GM18907 (cell line): ENCODE measurements around the gene GALNT8.
"Not testable (repeated sequence)": the region's sequence is repeated elsewhere in the genome, so short reads cannot be mapped to it uniquely, and the experiment has no call there.

Experiments used
- ATAC-seq: cut with Tn5 transposase; IDR thresholded peaks from one replicate; pipeline ENCODE4 v1.9.1; 2021; ENCODE audit warnings: mild to moderate bottlenecking, moderate library complexity; ENCODE audit not compliant: unreplicated experiment

GALNT8 gene

DNA sequence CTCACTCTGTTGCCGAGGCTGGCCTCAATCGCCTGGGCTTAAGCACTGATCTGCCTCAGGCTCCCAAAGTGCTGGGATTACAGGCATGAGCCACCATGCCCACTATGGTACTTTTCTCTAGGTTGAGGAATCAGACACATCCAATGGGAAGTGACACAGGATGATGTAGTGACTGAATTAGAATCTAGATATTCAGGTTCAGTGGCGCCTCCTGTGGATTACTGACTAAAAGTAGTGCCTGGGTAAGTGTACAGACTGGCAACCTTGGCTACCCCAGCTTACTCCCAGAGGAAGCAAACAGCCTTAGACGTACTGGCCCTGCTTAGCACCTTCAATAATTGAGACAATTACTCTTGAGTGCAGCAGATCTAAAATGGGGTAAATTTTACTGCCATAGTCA is 22.8 kb downstream of the GALNT8 start:
- no peak for ATAC-seq

GRCh38 chr12:4744709-4745108 is 24.5 kb downstream of the GALNT8 start:
- ATAC-seq = no peak

DNA sequence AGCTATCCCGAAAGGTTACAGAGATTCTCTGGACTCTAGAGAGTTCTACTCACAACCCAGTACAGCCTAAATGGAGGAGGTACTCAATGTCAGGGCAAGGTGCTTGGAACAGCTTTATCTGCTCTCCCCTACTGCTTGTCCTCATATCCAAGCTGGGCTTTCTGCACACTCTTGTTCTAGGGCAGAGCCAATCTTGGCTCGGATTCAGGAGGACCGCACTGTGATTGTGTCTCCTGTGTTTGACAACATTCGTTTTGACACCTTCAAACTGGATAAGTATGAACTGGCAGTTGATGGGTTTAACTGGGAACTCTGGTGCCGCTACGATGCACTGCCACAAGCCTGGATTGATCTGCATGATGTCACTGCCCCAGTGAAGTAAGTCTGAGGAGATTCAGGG is 25.0 kb downstream of the GALNT8 start:
- no peak for ATAC-seq

DNA sequence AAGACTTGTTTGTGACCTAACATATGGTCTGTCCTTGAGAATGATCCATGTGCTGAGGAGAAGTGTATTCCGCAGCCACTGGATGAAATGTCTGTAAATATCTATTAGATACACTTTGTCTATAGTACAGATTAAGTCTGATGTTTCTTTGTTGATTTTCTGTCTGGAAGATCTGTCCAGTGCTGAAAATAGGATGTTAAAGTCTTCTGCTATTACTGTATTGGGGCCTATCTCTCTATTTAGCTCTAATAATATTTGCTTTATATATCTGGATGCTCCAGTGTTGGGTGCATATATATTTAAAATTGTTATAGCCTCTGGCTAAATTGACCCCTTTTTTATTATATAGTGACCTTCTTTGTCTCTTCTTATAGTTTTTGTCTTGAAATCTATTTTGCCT is 31.5 kb downstream of the GALNT8 start:
- not testable (repeated sequence) for ATAC-seq

DNA sequence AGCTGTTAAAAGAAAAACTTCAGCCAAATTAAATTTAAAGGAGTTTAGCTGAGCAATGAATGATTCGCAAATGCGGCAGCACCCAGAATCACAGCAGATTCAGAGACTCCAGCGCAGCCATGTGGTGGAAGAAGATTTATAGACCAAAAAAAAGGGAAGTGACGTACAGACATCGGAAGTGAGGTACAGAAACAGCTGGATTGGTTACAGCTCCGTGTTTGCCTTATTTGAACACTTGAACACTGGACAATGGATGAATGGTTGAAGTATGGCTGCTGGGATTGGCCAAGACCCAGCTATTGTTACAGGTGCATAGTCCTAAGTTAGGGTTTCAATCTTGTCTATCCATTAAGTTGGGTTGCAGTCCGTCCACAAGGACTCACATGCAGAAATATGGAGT is 42.6 kb downstream of the GALNT8 start:
- ATAC-seq = no peak

DNA sequence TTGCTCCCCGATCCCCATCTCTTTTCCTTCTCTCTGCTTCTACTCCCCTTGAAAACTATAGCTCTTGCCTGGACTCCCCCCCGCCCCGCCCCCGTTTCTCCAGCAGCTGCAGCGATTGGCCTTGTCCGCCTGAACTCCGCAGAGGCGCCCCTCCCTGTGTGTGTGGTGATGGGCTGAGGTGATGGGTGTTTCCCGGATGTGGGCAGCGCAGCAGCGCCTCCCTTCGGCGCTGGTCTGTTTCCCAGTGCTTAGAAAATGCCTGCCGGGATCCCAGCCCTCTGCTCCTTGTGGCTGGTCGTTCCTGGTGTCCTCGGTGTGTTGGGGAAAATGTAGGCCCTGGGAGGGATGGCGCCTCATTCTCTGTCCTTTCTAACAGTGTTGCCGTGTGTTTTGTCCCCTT is 43.3 kb downstream of the GALNT8 start:
- no peak for ATAC-seq

DNA sequence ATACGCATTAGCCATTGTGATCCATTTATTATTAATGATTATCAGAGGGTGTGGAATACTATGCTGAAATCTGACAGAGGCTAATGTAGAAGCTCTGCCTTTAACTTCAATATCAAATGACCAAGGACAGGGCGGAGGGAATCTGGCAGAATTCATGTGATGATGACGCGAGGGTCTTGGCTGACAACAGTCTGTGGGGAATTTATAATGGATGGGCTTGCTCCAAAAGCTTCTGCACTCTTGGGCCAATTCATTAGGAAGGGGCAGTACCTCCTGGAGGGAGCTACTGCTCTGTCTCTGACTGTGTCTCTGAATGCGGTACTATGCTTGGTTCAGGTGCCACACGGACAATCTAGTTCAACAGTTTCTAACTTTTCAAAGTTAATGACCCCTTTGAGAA is 46.2 kb downstream of the GALNT8 start:
- ATAC-seq = no peak

DNA sequence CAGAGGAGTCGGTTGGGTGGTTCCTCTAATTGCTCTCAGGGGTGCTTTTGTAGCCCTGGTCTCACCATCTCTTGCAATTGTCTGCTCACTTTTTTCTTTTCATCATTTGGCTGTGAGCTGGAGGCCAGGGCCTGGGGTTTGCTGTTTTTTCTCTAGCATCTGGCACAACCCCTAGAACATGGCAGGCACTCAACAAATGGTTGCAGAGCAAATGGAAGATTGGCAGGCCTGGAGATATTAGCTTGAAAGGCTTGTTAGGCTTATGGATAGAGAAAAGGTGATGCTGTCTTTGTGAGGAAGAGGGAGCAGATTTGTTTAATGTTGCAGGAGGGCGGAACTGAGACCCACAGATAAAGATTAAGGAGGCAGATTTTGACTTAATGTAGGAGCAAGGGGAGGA is 47.0 kb downstream of the GALNT8 start:
- ATAC-seq = no peak

GRCh38 chr12:4768341-4768740 is 48.1 kb downstream of the GALNT8 start:
- ATAC-seq = no peak

DNA sequence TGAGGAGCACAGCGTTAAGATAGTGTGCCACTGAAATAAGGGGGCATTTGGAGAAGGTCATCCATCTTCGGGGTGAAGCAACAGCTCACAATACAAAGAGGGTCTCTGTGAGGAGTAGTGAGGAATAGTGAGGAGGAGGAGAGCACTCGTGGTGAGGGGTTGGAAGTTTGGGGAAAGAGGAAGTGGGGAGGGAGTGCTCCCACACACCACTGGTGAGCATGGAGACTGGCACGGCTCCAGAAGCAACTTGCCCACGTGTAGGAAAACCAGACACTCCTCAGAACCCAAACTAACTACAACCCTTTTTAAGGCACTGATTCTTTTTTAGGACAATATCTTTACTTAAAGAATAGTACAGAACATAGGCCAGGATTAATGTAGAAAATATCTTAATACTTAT is 48.9 kb downstream of the GALNT8 start:
- no peak for ATAC-seq

DNA sequence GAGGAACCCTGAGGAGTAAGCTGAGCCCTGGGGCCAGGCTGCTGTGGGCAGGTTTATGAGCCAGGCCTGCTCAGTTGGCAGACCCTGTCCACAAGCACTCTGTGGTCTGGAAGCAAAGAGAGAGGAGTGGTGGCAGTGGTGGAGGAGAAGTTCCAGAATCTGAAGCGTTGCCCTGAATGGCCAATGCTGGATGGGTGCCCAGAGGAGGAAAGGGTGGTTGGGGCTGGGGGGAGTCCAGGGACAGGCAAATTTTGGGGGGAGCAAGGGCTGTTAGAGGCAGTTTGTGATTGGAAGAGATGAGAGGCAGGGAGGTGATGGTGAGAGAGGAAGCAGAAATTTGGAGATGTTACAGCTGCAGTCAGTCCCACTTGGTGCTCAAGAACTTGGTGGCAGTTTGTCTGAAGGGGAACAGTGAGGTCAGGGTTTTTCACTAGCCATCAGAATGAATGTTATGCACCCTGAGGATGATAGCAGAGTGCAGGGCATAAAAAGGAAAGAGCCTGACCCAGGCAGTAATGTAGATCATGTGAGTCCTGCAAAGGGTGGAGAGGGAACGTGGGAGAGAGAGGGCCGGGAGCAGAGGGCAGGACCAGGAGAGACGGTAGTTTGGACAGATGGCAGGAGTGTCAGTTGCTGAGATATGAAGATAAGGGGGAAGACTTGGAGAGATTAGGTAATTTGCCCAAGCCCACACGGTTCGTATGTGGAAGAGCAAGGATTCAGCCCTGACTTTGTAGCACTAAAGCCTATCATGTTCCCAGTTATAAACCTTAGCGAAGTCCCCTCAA is 51.2 kb downstream of the GALNT8 start:
- no peak for ATAC-seq

GRCh38 chr12:4771960-4772566 is 51.9 kb downstream of the GALNT8 start:
- ATAC-seq = no peak

- ATAC-seq = no peak
These were observed 55.7 kb downstream of the GALNT8 start for GRCh38 chr12:4775936-4776335.

- ATAC-seq = no peak
These were observed 59.5 kb downstream of the GALNT8 start for GRCh38 chr12:4779749-4780148.

- no peak for ATAC-seq
These were observed 60.7 kb downstream of the GALNT8 start for GRCh38 chr12:4780641-4781611.

GRCh38 chr12:4784404-4785054 is 64.3 kb downstream of the GALNT8 start:
- no peak for ATAC-seq

DNA sequence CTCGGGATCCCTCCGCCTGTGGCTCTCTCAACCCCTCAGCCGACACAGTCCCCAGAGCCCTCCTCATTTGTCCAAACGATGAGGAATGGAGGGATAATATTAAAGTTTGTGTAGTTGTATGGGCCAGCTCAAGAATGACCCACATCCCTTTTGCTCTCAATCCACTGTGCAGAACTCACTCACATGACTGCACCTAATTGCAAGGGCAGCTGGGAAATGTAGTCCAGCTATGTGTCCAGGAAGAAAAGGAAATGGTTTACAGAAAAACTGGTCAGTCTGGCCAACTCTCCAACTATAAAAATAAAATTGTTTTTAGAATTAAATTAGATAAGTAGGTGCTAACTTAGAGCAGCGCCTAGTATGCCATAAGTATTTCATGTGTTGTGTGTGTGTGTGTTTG is 66.6 kb downstream of the GALNT8 start:
- ATAC-seq = no peak

- no peak for ATAC-seq
These were observed 67.8 kb downstream of the GALNT8 start for GRCh38 chr12:4787965-4788364.

DNA sequence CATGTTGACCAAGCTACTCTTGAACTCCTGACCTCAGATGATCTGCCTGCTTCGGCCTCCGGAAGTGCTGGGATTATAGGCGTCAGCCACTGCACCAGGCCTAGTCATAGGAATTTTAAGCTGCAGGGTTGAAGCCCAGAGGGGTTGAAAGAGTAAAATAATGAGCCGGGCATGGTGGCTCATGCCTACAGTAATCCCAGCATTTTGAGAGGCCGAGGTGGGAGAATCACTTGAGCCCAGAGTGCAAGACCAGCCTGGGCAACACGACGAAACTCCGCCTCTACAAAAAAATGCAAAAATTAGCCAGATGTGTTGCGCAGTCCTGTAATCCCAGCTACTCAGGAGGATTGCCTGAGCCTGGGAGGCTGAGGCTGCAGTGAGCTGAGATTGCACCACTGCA is 69.6 kb downstream of the GALNT8 start:
- no peak for ATAC-seq

- ATAC-seq = no peak
These were observed 71.3 kb downstream of the GALNT8 start for GRCh38 chr12:4791497-4791896.

DNA sequence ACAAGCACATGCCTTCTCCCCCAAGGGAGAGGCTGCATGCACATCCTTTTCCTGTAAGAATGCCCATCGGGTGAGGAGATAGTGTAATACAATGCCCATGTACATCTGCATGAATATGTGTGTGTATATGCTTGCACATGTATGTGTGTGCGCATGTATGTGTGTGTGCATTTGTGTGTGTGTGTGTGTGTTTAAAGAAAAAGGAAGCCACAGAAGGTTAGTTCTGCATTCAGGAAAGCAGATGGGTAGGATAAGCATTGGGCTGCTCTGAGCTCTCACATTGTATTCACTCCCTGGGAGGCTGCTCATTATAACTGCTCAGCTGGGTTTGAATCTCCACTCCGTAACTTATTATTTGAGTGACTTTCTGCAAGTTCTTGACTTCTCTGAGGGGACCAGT is 74.3 kb downstream of the GALNT8 start:
- no peak for ATAC-seq
